ENCODE data around the gene SNX14.

The SNX14 gene

DNA sequence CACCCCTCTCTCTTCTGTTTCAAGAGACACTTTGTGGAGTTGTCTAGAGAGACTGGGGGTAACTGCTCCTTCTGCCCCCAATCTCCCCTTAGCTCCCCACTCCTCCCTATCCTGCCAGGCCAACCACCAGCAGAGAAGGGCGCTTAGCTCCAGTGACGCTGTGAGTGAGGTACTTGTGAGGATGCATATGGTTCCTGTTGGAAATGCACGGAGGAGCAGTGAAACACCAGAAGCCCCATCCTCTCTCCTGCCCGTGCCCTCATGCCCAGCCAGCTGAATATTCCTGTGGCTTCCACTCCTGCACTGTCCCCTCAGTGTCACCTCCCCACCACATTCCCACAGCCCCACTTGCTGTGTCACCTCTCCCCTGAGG is 131.9 kb downstream of the SNX14 start:
- peak; percentile 31 to 56 for DNase-seq

GRCh38 chr6:85460921-85461797 is 132.5 kb downstream of the SNX14 start:
- peak; percentile 89 to 91 for DNase-seq

DNA sequence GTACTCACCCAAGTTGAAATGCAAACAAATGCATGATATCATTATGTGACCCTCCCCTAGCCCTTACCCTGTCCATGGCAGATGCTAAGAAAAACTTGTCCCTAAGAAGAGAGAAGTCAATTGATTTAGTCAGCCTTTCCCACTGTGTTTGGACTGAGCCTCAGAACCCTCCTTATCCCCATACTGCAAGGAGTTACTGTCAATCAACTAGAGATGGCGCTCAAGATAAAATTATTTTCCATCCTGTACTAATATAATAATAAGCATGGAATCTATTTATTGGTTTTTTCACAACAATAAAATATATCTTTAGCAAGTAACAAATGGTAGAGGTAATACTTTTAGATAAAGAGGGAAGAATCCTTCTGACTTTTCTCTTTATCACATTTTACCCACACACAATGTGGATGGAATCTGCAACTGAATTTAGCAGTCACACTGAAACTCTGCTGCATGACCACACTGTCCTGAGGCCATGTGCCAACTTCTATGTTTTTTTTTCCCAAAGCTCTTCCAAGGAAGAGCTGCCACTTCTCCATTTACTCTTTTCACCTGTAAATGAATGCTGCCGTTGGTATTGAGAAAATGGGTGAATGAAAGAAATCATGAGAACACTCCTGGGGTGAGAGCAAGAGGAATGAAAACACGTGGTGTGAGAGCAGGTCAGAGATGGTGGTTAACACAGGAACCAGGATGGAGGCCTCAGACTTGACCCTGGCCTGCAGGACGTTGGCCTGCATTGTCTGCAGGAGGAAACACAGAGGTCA is 133.3 kb downstream of the SNX14 start:
- DNase-seq, result no peak

GRCh38 chr6:85459224-85459901 is 134.3 kb downstream of the SNX14 start:
- no peak for DNase-seq

- no peak for DNase-seq
Measured at GRCh38 chr6:85458782-85459181, 134.9 kb downstream of the SNX14 start.

- peak; percentile 56 to 58 for DNase-seq
Measured at GRCh38 chr6:85458184-85458583, 135.5 kb downstream of the SNX14 start.

- no peak for DNase-seq
Measured at GRCh38 chr6:85456782-85457181, 136.9 kb downstream of the SNX14 start.

Data from Kasumi-1 (cell line).